Activated T-cell treated with anti-CD3 and anti-CD28 coated beads, Interleukin-2, amount 50 U/mL, for 72 hours (primary cell): ENCODE data around the gene CLTB. TPM values are rescaled to one million over a fixed set of nuclear protein-coding genes. Genes with fewer than 3 reads are reported as not detected.
"Not testable (repeated sequence)": the region's sequence is repeated elsewhere in the genome, so short reads cannot be mapped to it uniquely, and the experiment has no call there.

Experiments
- ATAC-seq, 2 donors: fragments of 150-1000 bp; cut with Tn5 transposase; replicated peaks in 1 of 2; 2 replicates each; pipeline ENCODE4 v1.10.0; 2021; ENCODE audit warnings: moderate library complexity in 2 of 2, mild to moderate bottlenecking in 1 of 2
- DNase-seq, 2 donors: peaks; one replicate each; pipeline ENCODE4 v3.0.0; 2021 to 2022; ENCODE audit warnings: mixed read lengths in 1 of 2
- H3K27ac Mint-ChIP-seq: one replicate; pipeline ENCODE4 v1.8.0; 2022; ENCODE audit warnings: mild to moderate bottlenecking, moderate library complexity, mixed read lengths
- H3K27me3 Mint-ChIP-seq: one replicate; pipeline ENCODE4 v1.8.0; 2022; ENCODE audit warnings: low read depth, mixed read lengths
- H3K36me3 Mint-ChIP-seq, 2 donors: one replicate each; pipeline ENCODE4 v1.8.0; 2022; ENCODE audit warnings: mixed read lengths in 2 of 2, mild to moderate bottlenecking in 1 of 2; ENCODE audit not compliant: insufficient read depth in 2 of 2
- H3K4me1 Mint-ChIP-seq: one replicate; pipeline ENCODE4 v1.8.0; 2022; ENCODE audit warnings: low read depth, mixed read lengths
- H3K4me3 Mint-ChIP-seq, 2 donors: one replicate each; pipeline ENCODE4 v1.8.0; 2022; ENCODE audit warnings: mild to moderate bottlenecking in 2 of 2, mixed read lengths in 2 of 2, moderate library complexity in 2 of 2
- H3K9me3 Mint-ChIP-seq, 2 donors: one replicate each; pipeline ENCODE4 v1.8.0; 2022; ENCODE audit warnings: mixed read lengths in 2 of 2
- total RNA-seq, 2 donors: library from RNA; stranded (reverse); gene quantifications; one replicate each; pipeline ENCODE4 v1.2.3, GENCODE V29; 2022

The CLTB gene
- total RNA-seq, 2 donors from 2014 or later, result 38.1 to 41.9 TPM

- H3K36me3 Mint-ChIP-seq, result peaks cover 0 to 4% of the 10 kb centered on the region in 2 donors
- H3K9me3 Mint-ChIP-seq, result peaks cover 0 to 4% of the 10 kb centered on the region in 2 donors
- H3K4me3 Mint-ChIP-seq, result no peak overlapping the region
Measured at GRCh38 chr5:176420086-176420485, 3.7 kb upstream of the CLTB start.

GRCh38 chr5:176418251-176418650 is 1.9 kb upstream of the CLTB start:
- Mint-ChIP-seq H3K4me1 (peaks cover 29% of the 10 kb centered on the region), H3K27me3 (no peaks in the 10 kb centered on the region), H3K4me3 (no peak overlapping the region), H3K9me3 (peaks cover 0 to 4% of the 10 kb centered on the region in 2 donors), H3K36me3 (peaks cover 0 to 4% of the 10 kb centered on the region in 2 donors), H3K27ac (no peak overlapping the region)
- ATAC-seq (no peak), DNase-seq (no peak)

More at GRCh38 chr5:176420086-176420485, 3.7 kb upstream of the CLTB start:
- no peak for DNase-seq
- Mint-ChIP-seq H3K27ac (no peak overlapping the region), H3K4me1 (peaks cover 16% of the 10 kb centered on the region), H3K27me3 (no peaks in the 10 kb centered on the region)
- no peak for ATAC-seq

GRCh38 chr5:176416965-176417364 is 626 bp upstream of the CLTB start:
- Mint-ChIP-seq H3K27me3 (no peaks in the 10 kb centered on the region), H3K27ac (no peak overlapping the region), H3K4me1 (peaks cover 35% of the 10 kb centered on the region), H3K36me3 (peaks cover 0 to 6% of the 10 kb centered on the region in 2 donors), H3K4me3 (peak overlapping the region; percentile 33 to 62), H3K9me3 (peaks cover 0 to 4% of the 10 kb centered on the region in 2 donors)
- ATAC-seq, result no peak
- DNase-seq, result no peak

GRCh38 chr5:176415240-176415951 is 943 bp downstream of the CLTB start:
- Mint-ChIP-seq H3K27ac (peak overlapping the region; percentile 56), H3K4me1 (peaks cover 44% of the 10 kb centered on the region), H3K9me3 (no peaks in the 10 kb centered on the region), H3K36me3 (peaks cover 0 to 2% of the 10 kb centered on the region in 2 donors), H3K4me3 (peak overlapping the region; percentile 81 to 86), H3K27me3 (no peaks in the 10 kb centered on the region)
- ATAC-seq, result no peak
- DNase-seq, result no peak

GRCh38 chr5:176414704-176415103 is 1.6 kb downstream of the CLTB start:
- peak overlapping the region; percentile 44 for H3K27ac Mint-ChIP-seq
- DNase-seq (no peak), ATAC-seq (no peak)
- peaks cover 0 to 2% of the 10 kb centered on the region in 2 donors for H3K36me3 Mint-ChIP-seq
- H3K4me3 Mint-ChIP-seq, result peak overlapping the region; percentile 81 to 86
- no peaks in the 10 kb centered on the region for H3K9me3 Mint-ChIP-seq
- H3K27me3 Mint-ChIP-seq, result no peaks in the 10 kb centered on the region
- peaks cover 44% of the 10 kb centered on the region for H3K4me1 Mint-ChIP-seq

GRCh38 chr5:176413709-176414191 is 2.6 kb downstream of the CLTB start:
- H3K4me3 Mint-ChIP-seq, result no peak overlapping the region
- H3K4me1 Mint-ChIP-seq, result peaks cover 44% of the 10 kb centered on the region
- H3K36me3 Mint-ChIP-seq, result peaks cover 0 to 2% of the 10 kb centered on the region in 2 donors
- H3K27me3 Mint-ChIP-seq, result no peaks in the 10 kb centered on the region
- DNase-seq (no peak), ATAC-seq (no peak)
- no peak overlapping the region for H3K27ac Mint-ChIP-seq
- H3K9me3 Mint-ChIP-seq, result no peaks in the 10 kb centered on the region

GRCh38 chr5:176413255-176413565 is 3.1 kb downstream of the CLTB start:
- H3K36me3 Mint-ChIP-seq, result peaks cover 0 to 2% of the 10 kb centered on the region in 2 donors
- H3K4me3 Mint-ChIP-seq, result no peak overlapping the region
- H3K4me1 Mint-ChIP-seq, result peaks cover 44% of the 10 kb centered on the region
- no peak overlapping the region for H3K27ac Mint-ChIP-seq
- H3K9me3 Mint-ChIP-seq, result no peaks in the 10 kb centered on the region
- H3K27me3 Mint-ChIP-seq, result no peaks in the 10 kb centered on the region
- no peak for DNase-seq
- ATAC-seq, result no peak

GRCh38 chr5:176412517-176413254 is 3.7 kb downstream of the CLTB start:
- peaks cover 0 to 2% of the 10 kb centered on the region in 2 donors for H3K36me3 Mint-ChIP-seq
- peaks cover 44% of the 10 kb centered on the region for H3K4me1 Mint-ChIP-seq
- no peaks in the 10 kb centered on the region for H3K27me3 Mint-ChIP-seq
- no peak overlapping the region for H3K27ac Mint-ChIP-seq
- no peak for DNase-seq
- no peak overlapping the region for H3K4me3 Mint-ChIP-seq
- no peak for ATAC-seq
- H3K9me3 Mint-ChIP-seq, result no peaks in the 10 kb centered on the region

GRCh38 chr5:176410486-176411180 is 5.7 kb downstream of the CLTB start:
- Mint-ChIP-seq H3K9me3 (no peaks in the 10 kb centered on the region), H3K27ac (no peak overlapping the region), H3K4me1 (peaks cover 34% of the 10 kb centered on the region), H3K36me3 (peaks cover 0 to 2% of the 10 kb centered on the region in 2 donors), H3K27me3 (no peaks in the 10 kb centered on the region), H3K4me3 (no peak overlapping the region)
- ATAC-seq (no peak), DNase-seq (no peak)

GRCh38 chr5:176409765-176410164 is 6.6 kb downstream of the CLTB start:
- H3K9me3 Mint-ChIP-seq, result no peaks in the 10 kb centered on the region
- peaks cover 25% of the 10 kb centered on the region for H3K4me1 Mint-ChIP-seq
- DNase-seq, result no peak
- H3K27ac Mint-ChIP-seq, result no peak overlapping the region
- no peak overlapping the region for H3K4me3 Mint-ChIP-seq
- H3K27me3 Mint-ChIP-seq, result no peaks in the 10 kb centered on the region
- H3K36me3 Mint-ChIP-seq, result peaks cover 0 to 2% of the 10 kb centered on the region in 2 donors
- no peak for ATAC-seq

- H3K27me3 Mint-ChIP-seq, result no peaks in the 10 kb centered on the region
- H3K36me3 Mint-ChIP-seq, result peaks cover 0 to 2% of the 10 kb centered on the region in 2 donors
- no peaks in the 10 kb centered on the region for H3K9me3 Mint-ChIP-seq
Measured at GRCh38 chr5:176408590-176408989, 7.7 kb downstream of the CLTB start.

GRCh38 chr5:176408252-176408573 is 8.1 kb downstream of the CLTB start:
- H3K27ac Mint-ChIP-seq, DNase-seq, H3K36me3 Mint-ChIP-seq, H3K4me3 Mint-ChIP-seq, H3K27me3 Mint-ChIP-seq, H3K9me3 Mint-ChIP-seq, ATAC-seq: not testable (repeated sequence)
- H3K4me1 Mint-ChIP-seq, result peaks cover 15% of the 10 kb centered on the region

More at GRCh38 chr5:176408590-176408989, 7.7 kb downstream of the CLTB start:
- DNase-seq (no peak), ATAC-seq (no peak)
- peaks cover 15% of the 10 kb centered on the region for H3K4me1 Mint-ChIP-seq
- H3K4me3 Mint-ChIP-seq, result no peak overlapping the region
- H3K27ac Mint-ChIP-seq, result no peak overlapping the region
